ENCODE data around the gene TXNDC5. TPM values are rescaled to one million over a fixed set of nuclear protein-coding genes. Genes with fewer than 3 reads are reported as not detected.

TXNDC5 gene
- total and polyA plus RNA-seq, 12 donors, result 26.5 to 78.0 (median 38.3) TPM

- Histone ChIP-seq H3K4me3 (no peak overlapping the region), H3K36me3 (no peaks in the 10 kb centered on the region), H3K4me1 (peaks cover 0 to 9% (median 0%) of the 10 kb centered on the region in 9 donors), H3K27ac (no peak overlapping the region), H3K27me3 (peaks cover 0 to 6% (median 0%) of the 10 kb centered on the region in 7 donors), H3K9me3 (no peaks in the 10 kb centered on the region)
- TF ChIP-seq CTCF (IDR thresholded peaks at IDR 0.05), result no peak
- ATAC-seq (no peak), DNase-seq (no peak)
- intact Hi-C loops (cut with DNase I), result loop anchor here in 5 of 10 donors (10.0 kb wide), 5 partner anchors 58 to 192 kb away; partner anchors contain the start of genes BLOC1S5 (in 1 of the 5) and BMP6 (in 1 of the 5)
- WGBS, 2 donors, result 77 to 79% methylated on average over 1 of the region's 1 CpG
Measured at GRCh38 chr6:7916959-7917358, 6.4 kb upstream of the TXNDC5 start.

GRCh38 chr6:7914991-7915789 lies 4.6 kb upstream of the TXNDC5 start:
- peak; percentile 60 to 76 for DNase-seq
- H3K4me1 ChIP-seq, result peaks cover 0 to 13% (median 4%) of the 10 kb centered on the region in 9 donors
- 69 to 74% methylated on average over 11 of the region's 11 CpGs for WGBS, 2 donors
- H3K27me3 ChIP-seq, result peaks cover 0 to 6% (median 0%) of the 10 kb centered on the region in 7 donors
- H3K4me3 ChIP-seq, result no peak overlapping the region
- H3K9me3 ChIP-seq, result no peaks in the 10 kb centered on the region
- H3K27ac ChIP-seq, result peak overlapping the region in 4 of 10 donors; percentile 11 to 47 (median 40)
- no peaks in the 10 kb centered on the region for H3K36me3 ChIP-seq
- ATAC-seq, result peak; percentile 27 to 78 (median 58)
- TF ChIP-seq CTCF (IDR thresholded peaks at IDR 0.05), result no peak
- intact Hi-C loops (cut with DNase I), result loop anchor here in 8 of 10 donors (5.0 to 10.0 kb wide), 11 partner anchors 57 to 193 kb away; partner anchors contain the start of genes BLOC1S5 (in 2 of the 8) and BMP6 (in 2 of the 8)

DNA sequence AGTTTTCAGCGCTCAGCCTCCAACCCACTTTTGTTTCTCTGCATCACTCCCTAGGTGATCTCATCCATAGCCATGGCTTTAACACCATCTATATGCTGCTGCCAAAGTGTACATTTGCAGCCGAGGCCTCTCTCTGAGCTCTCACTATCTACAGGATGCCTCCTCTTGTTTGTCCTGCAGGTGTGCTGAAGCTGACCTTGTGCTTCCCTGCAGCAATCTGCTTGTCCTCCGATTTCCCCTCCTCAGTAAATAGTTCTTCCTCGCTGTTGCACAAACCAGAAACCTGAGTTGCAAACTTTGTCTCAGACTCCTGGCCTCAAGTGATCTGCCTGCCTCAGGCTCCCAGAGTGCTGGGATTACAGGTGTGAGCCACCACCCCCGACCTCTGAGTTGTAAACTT lies 3.7 kb upstream of the TXNDC5 start:
- intact Hi-C loops (cut with DNase I), result loop anchor here in 8 of 10 donors (5.0 to 10.0 kb wide), 11 partner anchors 58 to 192 kb away; partner anchors contain the start of genes BLOC1S5 (in 2 of the 8) and BMP6 (in 2 of the 8)
- no peak for ATAC-seq
- H3K27me3 ChIP-seq, result no peaks in the 10 kb centered on the region
- no peak for DNase-seq
- no peak overlapping the region for H3K27ac ChIP-seq
- WGBS, 2 donors, result 84 to 86% methylated on average over 5 of the region's 5 CpGs
- H3K36me3 ChIP-seq, result no peaks in the 10 kb centered on the region
- no peak for TF ChIP-seq CTCF (IDR thresholded peaks at IDR 0.05)
- no peak overlapping the region for H3K4me3 ChIP-seq
- no peaks in the 10 kb centered on the region for H3K9me3 ChIP-seq
- peaks cover 1 to 17% (median 6%) of the 10 kb centered on the region in 9 donors for H3K4me1 ChIP-seq

- no peaks in the 10 kb centered on the region for H3K36me3 ChIP-seq
- no peak overlapping the region for H3K27ac ChIP-seq
- H3K4me1 ChIP-seq, result peaks cover 4 to 30% (median 17%) of the 10 kb centered on the region in 9 donors
- ATAC-seq (no peak), DNase-seq (no peak)
- no peaks in the 10 kb centered on the region for H3K9me3 ChIP-seq
- H3K4me3 ChIP-seq, result no peak overlapping the region
- intact Hi-C loops (cut with DNase I), result loop anchor here in 8 of 10 donors (5.0 to 10.0 kb wide), 11 partner anchors 59 to 191 kb away; partner anchors contain the start of genes BLOC1S5 (in 2 of the 8) and BMP6 (in 2 of the 8)
- no peak for TF ChIP-seq CTCF (IDR thresholded peaks at IDR 0.05)
- no peaks in the 10 kb centered on the region for H3K27me3 ChIP-seq
- 69 to 73% methylated on average over 8 of the region's 8 CpGs for WGBS, 2 donors
Measured at GRCh38 chr6:7912736-7913517, 2.3 kb upstream of the TXNDC5 start.
